GM12878 (cell line): ENCODE data around the gene SGO1. TPM values are rescaled to one million over a fixed set of nuclear protein-coding genes. Genes with fewer than 3 reads are reported as not detected.
A peak's percentile ranks its signal among the peaks of the same experiment; 100 is the strongest.

Experiments used
- ATAC-seq: fragments of 200-7000 bp; cut with Tn5 transposase; 3 replicates; pipeline ENCODE4 v1.9.1; 2020; ENCODE audit warnings: mild to moderate bottlenecking, moderate library complexity
- BruUV-seq: library from RNA; stranded (reverse); fragments of 400-500 nt; replicated peaks from 2 replicates; lab custom pipeline; 2021; lab: Mats Ljungman, UMichigan
- CTCF ChIA-PET: fragments of 300-600 bp; sonication (Branson Sonifier 250); formaldehyde crosslinking; extraction: SDS; loops from one replicate; lab custom pipeline; 2021; ENCODE audit warnings: inconsistent platforms; lab: Yijun Ruan, JAX
- POLR2A ChIA-PET: fragments of 350-600 bp; formaldehyde crosslinking; extraction: SDS; loops from one replicate; lab custom pipeline; 2021; ENCODE audit warnings: inconsistent platforms; lab: Charles Lee
- RAD21 ChIA-PET: fragments of 300-600 bp; sonication (Branson Sonifier 250); formaldehyde crosslinking; loops from one replicate; lab custom pipeline; 2023; ENCODE audit warnings: antibody characterized with exemption; ENCODE audit not compliant: unreplicated experiment; lab: Charles Lee
- SMC1A ChIA-PET: fragments of 300-600 bp; sonication (Branson Sonifier 250); formaldehyde crosslinking; loops from one replicate; lab custom pipeline; 2023; ENCODE audit not compliant: unreplicated experiment, uncharacterized antibody; lab: Charles Lee
- DNase-seq: peaks from one replicate; pipeline ENCODE4 v3.0.0-alpha.2; 2011; ENCODE audit warnings: low read depth, low spot score
- FAIRE-seq: peaks from 3 replicates; lab custom pipeline; 2011; peaks lifted over from hg19 to GRCh38; lab: Jason Lieb, UNC
- H2AFZ ChIP-seq: 2 replicates; pipeline ENCODE4 v1.6.0; 2011; ENCODE audit warnings: low read depth, low read length, control low read depth; ENCODE audit not compliant: control insufficient read depth
- H3K27ac ChIP-seq: 2 replicates; pipeline ENCODE4 v1.5.1; 2011; ENCODE audit warnings: control low read depth; ENCODE audit not compliant: control insufficient read depth, insufficient read depth
- H3K27me3 ChIP-seq, 2 experiments: replicated peaks in 1 of 2; 2 replicates each; pipeline versions ENCODE4 v1.6.0 to v1.6.1; 2011; ENCODE audit warnings: low read length in 1 of 2; ENCODE audit not compliant: control insufficient read depth in 2 of 2, insufficient read depth in 2 of 2
- H3K36me3 ChIP-seq, 2 experiments: 2 replicates each; pipeline ENCODE4 v1.5.1; 2011; ENCODE audit warnings: low read length in 1 of 2; ENCODE audit not compliant: control insufficient read depth in 2 of 2, insufficient read depth in 2 of 2
- H3K4me1 ChIP-seq: 2 replicates; pipeline ENCODE4 v1.6.1; 2011; ENCODE audit warnings: mild to moderate bottlenecking, low read length, moderate library complexity, mixed read lengths; ENCODE audit not compliant: control insufficient read depth, insufficient read depth
- H3K4me2 ChIP-seq: 2 replicates; pipeline ENCODE4 v1.6.0; 2011; ENCODE audit warnings: control low read depth; ENCODE audit not compliant: control insufficient read depth, insufficient read depth
- H3K4me3 ChIP-seq: fragments of 200-600 bp; sonication (generic); 2 replicates; pipeline ENCODE4 v1.5.1; 2016
- H3K79me2 ChIP-seq: 2 replicates; pipeline ENCODE4 v1.6.0; 2011; ENCODE audit warnings: low read length; ENCODE audit not compliant: control insufficient read depth, insufficient read depth
- H3K9ac ChIP-seq: 2 replicates; pipeline ENCODE4 v1.8.0; 2011; ENCODE audit warnings: low read length, control low read depth, mixed read lengths; ENCODE audit not compliant: control insufficient read depth, insufficient read depth
- H3K9me3 ChIP-seq: replicated peaks from 3 replicates; pipeline ENCODE4 v1.5.1; 2011; ENCODE audit warnings: mild to moderate bottlenecking, low read length; ENCODE audit not compliant: control insufficient read depth, insufficient read depth
- H4K20me1 ChIP-seq: 2 replicates; pipeline ENCODE4 v1.6.0; 2011; ENCODE audit not compliant: control insufficient read depth, insufficient read depth
- STAT3 ChIP-seq: IDR thresholded peaks from 2 replicates; pipeline ENCODE4 v1.6.1; 2011; ENCODE audit warnings: low read depth, low read length, improper control_type of control experiment
- WGBS: methylation state at CpG from one replicate; pipeline ENCODE4 v1.1.6; 2016; ENCODE audit warnings: low lambda C conversion rate; ENCODE audit not compliant: insufficient replicate concordance, insufficient coverage; ENCODE audit errors: missing lambda C conversion rate; 5-methylcytosine and 5-hydroxymethylcytosine counted together
- in situ Hi-C: fragments of 300-500 bp; cut with MboI; formaldehyde crosslinking; loops from 9 replicates; pipeline ENCODE4 v1.14.3; 2018; ENCODE audit warnings: mixed read lengths
- intact Hi-C: fragments of 100-400 bp; cut with micrococcal nuclease; formaldehyde crosslinking; loops from one replicate; pipeline ENCODE4 v1.14.2; 2022; ENCODE audit not compliant: unreplicated experiment
- polyA plus RNA-seq, 11 experiments: library from polyadenylated mRNA; depleted of rRNA in 4 of 11; unstranded in 6 of 11; stranded (reverse) in 5 of 11; fragments of >200 nt; fragmentation: Nextera tagmentation in 4 of 11; fragmentation: Illumina TruSeq in 1 of 11; extraction: Ambion mirVana in 4 of 11; extraction: Trizol in 1 of 11; gene quantifications; 1 replicate in 1 of 11; 2 replicates in 10 of 11; pipeline versions ENCODE4 v1.2.1 to v1.2.3, GENCODE V29; 2011 to 2016; ENCODE audit warnings: inconsistent platforms in 2 of 11, missing spikeins in 2 of 11, low read depth in 1 of 11
- total RNA-seq, 4 experiments: library from RNA; depleted of rRNA in 3 of 4; stranded (reverse); fragments of >200 nt in 3 of 4; fragmentation: Illumina TruSeq in 1 of 4; extraction: Trizol in 1 of 4; gene quantifications; 2 replicates each; pipeline versions ENCODE4 v1.2.1 to v1.2.3, GENCODE V29; 2013 to 2021
- TF ChIP-seq, protein P1 (sequence below): fragments of 450-650 bp; IDR thresholded peaks from 2 replicates; pipeline ENCODE4 v1.6.1; 2016; ENCODE audit warnings: mild to moderate bottlenecking, moderate library complexity, borderline replicate concordance

The SGO1 gene
- total and polyA plus RNA-seq, 10 of the 15 experiments (the other 5 are each of a cell fraction or from before 2014, with no cell fraction given): 10.9 to 46.2 (median 17.6) TPM

- no peaks in the 10 kb centered on the region for H3K79me2 ChIP-seq
- SMC1A ChIA-PET: interaction anchor here (0.7 to 3.0 kb wide), 11 partner anchors 9 to 153 kb away, joined by 3 to 30 read pairs (median 4); partner anchors contain the start of gene SGO1
- H4K20me1 ChIP-seq: no peaks in the 10 kb centered on the region
- no peak for FAIRE-seq
- TF ChIP-seq STAT3: no peak
- TF ChIP-seq, protein P1, sequence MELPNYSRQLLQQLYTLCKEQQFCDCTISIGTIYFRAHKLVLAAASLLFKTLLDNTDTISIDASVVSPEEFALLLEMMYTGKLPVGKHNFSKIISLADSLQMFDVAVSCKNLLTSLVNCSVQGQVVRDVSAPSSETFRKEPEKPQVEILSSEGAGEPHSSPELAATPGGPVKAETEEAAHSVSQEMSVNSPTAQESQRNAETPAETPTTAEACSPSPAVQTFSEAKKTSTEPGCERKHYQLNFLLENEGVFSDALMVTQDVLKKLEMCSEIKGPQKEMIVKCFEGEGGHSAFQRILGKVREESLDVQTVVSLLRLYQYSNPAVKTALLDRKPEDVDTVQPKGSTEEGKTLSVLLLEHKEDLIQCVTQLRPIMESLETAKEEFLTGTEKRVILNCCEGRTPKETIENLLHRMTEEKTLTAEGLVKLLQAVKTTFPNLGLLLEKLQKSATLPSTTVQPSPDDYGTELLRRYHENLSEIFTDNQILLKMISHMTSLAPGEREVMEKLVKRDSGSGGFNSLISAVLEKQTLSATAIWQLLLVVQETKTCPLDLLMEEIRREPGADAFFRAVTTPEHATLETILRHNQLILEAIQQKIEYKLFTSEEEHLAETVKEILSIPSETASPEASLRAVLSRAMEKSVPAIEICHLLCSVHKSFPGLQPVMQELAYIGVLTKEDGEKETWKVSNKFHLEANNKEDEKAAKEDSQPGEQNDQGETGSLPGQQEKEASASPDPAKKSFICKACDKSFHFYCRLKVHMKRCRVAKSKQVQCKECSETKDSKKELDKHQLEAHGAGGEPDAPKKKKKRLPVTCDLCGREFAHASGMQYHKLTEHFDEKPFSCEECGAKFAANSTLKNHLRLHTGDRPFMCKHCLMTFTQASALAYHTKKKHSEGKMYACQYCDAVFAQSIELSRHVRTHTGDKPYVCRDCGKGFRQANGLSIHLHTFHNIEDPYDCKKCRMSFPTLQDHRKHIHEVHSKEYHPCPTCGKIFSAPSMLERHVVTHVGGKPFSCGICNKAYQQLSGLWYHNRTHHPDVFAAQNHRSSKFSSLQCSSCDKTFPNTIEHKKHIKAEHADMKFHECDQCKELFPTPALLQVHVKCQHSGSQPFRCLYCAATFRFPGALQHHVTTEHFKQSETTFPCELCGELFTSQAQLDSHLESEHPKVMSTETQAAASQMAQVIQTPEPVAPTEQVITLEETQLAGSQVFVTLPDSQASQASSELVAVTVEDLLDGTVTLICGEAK: peak; percentile 89
- no peak for ATAC-seq
- in situ Hi-C loops: no loop called here
- POLR2A ChIA-PET: interaction anchor here (1.4 to 1.8 kb wide), 2 partner anchors 61 to 84 kb away, joined by 6 to 7 read pairs; partner anchors contain the start of gene SGO1
- no peak for DNase-seq
- H3K4me3 ChIP-seq: peak overlapping the region; percentile 27; the same call in 1 of the 2 replicates
- no peaks in the 10 kb centered on the region for H3K27me3 ChIP-seq
- H3K4me2 ChIP-seq: no peak overlapping the region
- H3K4me1 ChIP-seq: peaks cover 14% of the 10 kb centered on the region
- no peaks in the 10 kb centered on the region for H3K9me3 ChIP-seq
- CTCF ChIA-PET: interaction anchor here (0.8 to 2.6 kb wide), 4 partner anchors 41 to 200 kb away, joined by 3 to 5 read pairs (median 4); partner anchors contain the start of gene KAT2B
- peak overlapping the region; percentile 31; the same call in 1 of the 2 replicates for H2AFZ ChIP-seq
- H3K36me3 ChIP-seq: no peaks in the 10 kb centered on the region; a peak in 1 of 4 replicates
- peak overlapping the region; percentile 62 for H3K27ac ChIP-seq
- RAD21 ChIA-PET: interaction anchor here (0.8 to 2.5 kb wide), 6 partner anchors 36 to 177 kb away, joined by 3 to 12 read pairs (median 4); partner anchors contain the start of gene SGO1
- BruUV-seq: no TSS peak
- WGBS: 82% methylated on average over 4 of the region's 4 CpGs
- intact Hi-C loops: loop anchor here (10.0 kb wide), 1 partner anchor 240 kb away; no protein-coding TSS in a partner anchor
- no peak overlapping the region for H3K9ac ChIP-seq
Measured at GRCh38 chr3:20125289-20125688, 60.7 kb downstream of the SGO1 start.
